Activated CD4-positive, alpha-beta T cell treated with anti-CD3 and anti-CD28 coated beads, Interleukin-2, amount 50 U/mL, for 1 hour (primary cell): ENCODE results near the gene RGS17.
"Not testable (repeated sequence)": the region's sequence is repeated elsewhere in the genome, so short reads cannot be mapped to it uniquely, and the experiment has no call there.

Experiments
- DNase-seq: peaks from one replicate; pipeline ENCODE4 v3.0.0-alpha.2; 2020

Gene RGS17

GRCh38 chr6:153123801-153124200 lies 7.3 kb downstream of the RGS17 start:
- no peak for DNase-seq

DNA sequence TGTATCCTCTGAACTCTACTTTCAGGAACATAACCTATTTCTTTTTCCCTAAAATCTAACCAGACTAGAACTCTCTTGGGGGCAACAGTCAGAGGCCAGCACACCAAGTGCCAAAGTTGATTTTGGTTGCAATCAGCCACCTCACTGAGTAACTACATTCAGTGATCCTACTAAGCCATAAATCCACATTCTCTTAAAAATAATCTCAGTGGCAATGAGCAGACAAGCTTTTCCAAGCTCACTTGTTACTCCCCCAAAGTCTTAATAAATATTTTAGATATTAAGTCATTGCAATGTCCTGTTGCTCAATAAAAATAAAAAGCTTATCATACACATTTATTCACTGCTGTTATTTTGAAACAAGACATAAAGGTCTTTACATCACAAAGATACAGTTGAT lies 9.8 kb downstream of the RGS17 start:
- no peak for DNase-seq

- DNase-seq = no peak
Measured at GRCh38 chr6:153117986-153118879, 12.8 kb downstream of the RGS17 start.

DNA sequence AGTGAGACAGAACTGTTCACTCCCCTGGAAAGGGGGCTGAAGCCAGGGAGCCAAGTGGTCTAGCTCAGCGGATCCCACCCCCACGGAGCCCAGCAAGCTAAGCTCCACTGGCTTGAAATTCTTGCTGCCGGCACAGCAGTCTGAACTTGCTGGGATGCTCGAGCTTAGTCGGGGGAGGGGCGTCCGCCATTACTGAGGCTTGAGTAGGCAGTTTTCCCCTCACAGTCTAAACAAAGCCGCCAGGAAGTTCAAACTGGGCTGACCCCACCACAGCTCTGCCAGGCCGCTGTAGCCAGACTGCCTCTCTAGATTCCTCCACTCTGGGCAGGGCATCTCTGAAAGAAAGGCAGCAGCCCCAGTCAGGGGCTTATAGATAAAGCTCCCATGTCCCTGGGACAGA lies 20.0 kb downstream of the RGS17 start:
- DNase-seq = not testable (repeated sequence)

DNA sequence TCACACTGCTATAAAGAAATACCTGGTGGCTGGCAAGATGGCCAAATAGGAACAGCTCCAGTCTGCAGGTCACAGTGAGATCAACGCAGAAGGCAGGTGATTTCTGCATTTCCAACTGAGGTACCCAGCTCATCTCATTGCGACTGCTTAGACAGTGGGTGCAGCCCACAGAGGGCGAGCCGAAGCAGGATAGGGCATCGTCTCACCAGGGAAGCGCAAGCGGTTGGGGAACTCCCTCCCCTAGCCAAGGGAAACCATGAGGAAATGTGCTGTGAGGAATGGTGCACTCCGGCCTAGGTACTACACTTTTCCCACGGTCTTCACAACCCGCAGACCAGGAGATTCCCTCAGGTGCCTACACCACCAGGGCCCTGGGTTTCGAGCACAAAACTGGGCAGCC lies 20.5 kb downstream of the RGS17 start:
- DNase-seq = not testable (repeated sequence)

DNA sequence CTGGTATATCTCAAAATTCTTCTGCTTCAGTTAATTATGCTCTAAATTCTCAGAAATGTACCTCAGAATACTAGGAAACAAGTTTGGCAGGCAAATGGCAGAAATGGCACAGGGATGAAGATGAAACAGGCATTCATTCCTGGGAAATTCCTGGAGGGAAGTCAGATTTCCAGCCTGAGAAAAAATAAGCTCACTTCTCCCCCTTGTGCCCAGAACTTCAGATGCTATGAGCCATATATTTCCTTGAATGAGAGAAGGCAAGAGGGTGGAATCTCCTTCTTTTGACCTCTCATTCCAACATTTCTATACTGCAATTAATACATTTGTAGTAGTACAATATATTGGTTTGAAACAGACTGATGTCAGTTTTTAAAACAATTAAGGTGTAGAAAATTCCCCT lies 22.8 kb downstream of the RGS17 start:
- no peak for DNase-seq

DNA sequence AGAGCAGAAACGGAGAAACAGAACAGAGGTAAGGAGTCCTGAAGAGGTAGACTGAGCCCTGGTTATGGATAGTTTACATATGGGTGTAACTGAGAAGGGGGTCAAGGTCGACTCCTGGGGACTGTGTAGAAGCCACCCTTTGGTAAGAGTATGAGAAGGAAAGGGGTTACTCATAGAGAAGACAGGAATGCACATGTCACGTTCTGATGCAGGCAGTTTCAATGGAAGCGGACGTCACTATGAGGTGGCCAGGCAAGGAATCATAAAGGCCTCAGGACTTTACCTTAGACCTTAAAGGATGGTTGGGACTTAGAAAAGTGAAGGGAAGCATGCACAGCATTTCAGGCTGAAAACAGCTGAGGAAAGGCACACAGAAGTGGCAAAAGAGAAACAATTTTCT lies 25.1 kb downstream of the RGS17 start:
- no peak for DNase-seq

DNA sequence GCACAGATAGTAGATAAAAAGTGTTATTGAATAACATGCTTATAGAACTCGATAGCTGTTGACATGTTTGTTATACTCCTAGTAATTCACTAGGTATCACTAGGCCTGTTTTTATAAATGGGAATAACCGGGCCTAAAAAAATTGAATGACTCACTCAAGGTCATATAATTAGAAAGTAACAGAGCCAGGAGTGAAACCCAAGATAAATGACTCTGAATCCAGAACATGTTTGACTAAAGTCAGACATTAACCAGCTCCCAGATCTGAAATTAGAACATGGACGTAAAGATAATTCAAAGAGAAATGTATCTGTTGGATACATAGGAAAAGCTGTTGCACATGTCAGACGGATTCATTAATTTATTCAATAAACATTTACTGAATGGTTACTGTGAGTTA lies 26.9 kb downstream of the RGS17 start:
- DNase-seq = no peak

DNA sequence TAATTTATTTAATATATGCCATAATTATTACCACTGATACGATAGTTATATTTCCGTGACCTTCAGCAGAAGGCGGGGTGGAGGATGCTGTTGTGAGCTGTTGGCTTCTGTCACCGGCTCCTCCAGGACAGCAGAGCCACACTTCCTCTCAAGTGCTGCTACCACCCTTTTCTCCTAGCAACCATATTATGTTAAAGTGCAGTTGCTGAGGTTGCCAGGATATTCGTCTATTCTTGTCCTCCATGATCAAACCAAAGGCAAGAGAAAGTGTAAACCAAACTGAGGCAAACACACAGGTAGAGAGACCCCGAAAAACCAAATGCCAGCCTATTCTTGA lies 27.8 kb downstream of the RGS17 start:
- DNase-seq = no peak

DNA sequence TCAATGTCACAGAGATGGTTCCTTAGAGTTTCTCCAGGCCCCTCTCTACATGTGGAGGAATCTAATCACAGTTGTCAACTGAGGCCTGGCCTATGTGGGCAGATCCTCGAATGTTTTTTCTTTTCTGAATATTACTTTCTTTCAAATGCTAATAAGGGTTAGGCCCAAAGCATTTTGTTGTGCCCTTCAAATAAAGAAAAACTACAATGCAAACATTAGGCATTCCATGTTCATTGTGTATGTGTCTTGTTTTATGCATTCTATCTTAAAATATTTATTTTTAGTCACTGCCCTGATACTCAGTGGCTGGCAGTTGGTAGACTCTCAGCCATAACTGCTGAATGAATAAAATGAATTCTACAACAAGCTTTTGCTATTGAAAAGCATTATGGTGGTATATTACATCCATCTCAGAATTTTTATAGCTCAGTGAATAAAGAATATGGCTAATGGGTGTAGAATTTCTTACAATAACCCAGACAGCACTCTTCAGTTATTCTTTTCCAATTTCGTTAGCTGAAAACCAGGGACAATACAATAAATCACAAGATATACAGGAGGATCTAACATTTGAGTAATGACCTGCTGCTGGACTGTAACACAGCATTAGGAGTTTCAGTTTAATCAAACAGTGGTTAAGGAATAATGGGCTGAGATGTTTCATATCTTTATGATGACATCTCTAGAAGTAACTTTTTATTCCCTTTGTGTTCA lies 28.3 kb downstream of the RGS17 start:
- DNase-seq = no peak

DNA sequence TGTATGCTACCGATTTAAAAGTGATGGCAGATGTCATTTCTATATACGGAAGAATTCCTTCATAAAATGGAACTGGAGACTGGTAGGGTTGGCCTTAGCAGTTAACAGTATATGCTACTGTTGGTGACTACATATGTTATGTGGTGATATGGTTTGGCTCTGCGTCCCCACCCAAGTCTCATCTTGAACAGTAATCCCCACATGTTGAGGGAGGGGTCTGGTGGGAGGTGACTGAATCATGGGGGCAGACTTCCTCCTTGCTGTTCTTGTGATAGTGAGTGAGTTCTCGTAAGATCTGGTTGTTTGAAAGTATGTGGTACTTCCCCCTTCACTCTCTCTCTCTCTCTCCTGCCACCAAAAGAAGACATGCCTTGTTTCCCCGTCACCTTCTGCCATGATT lies 29.6 kb downstream of the RGS17 start:
- DNase-seq = no peak

GRCh38 chr6:153099636-153100035 lies 31.4 kb downstream of the RGS17 start:
- DNase-seq = no peak

DNA sequence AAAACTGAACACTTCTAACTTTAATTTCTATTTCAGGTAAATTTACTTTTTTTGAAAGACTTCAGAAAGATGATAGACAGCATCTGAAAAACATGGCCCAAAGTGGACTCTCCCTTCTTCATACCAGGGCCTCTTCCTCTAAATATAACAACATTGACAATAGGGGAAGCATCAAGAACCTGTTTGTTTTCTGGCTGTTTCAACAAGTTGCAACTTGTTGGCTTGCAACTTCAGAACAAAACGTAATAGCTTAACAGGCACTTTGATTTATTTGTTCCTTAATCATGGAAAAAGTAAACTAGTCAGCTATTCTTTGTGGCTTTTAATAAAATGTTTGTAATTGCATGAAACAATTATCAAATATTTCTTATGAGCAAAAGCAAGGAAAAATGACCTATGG lies 34.3 kb downstream of the RGS17 start:
- no peak for DNase-seq

DNA sequence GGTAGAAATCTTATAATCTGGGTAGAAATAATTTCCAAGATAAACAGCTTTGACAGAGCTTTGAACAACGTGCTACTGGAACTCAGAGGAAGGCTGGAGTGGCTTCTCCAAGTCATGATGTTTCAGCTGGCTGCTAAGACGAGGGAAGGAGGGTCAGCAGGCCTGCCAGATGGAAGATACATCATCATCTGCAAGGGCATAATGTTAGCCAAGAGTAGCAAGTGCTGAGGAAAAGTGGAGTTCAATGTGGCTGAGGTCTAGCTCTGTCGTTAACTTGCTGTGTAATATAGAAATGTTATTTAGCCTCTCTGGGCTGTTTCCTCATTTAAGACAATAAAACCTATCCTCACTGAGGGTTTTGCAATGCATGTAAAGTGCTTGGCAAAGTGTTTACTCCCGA lies 35.1 kb downstream of the RGS17 start:
- DNase-seq = no peak

- DNase-seq = no peak
Measured at GRCh38 chr6:153092082-153093013, 38.7 kb downstream of the RGS17 start.

DNA sequence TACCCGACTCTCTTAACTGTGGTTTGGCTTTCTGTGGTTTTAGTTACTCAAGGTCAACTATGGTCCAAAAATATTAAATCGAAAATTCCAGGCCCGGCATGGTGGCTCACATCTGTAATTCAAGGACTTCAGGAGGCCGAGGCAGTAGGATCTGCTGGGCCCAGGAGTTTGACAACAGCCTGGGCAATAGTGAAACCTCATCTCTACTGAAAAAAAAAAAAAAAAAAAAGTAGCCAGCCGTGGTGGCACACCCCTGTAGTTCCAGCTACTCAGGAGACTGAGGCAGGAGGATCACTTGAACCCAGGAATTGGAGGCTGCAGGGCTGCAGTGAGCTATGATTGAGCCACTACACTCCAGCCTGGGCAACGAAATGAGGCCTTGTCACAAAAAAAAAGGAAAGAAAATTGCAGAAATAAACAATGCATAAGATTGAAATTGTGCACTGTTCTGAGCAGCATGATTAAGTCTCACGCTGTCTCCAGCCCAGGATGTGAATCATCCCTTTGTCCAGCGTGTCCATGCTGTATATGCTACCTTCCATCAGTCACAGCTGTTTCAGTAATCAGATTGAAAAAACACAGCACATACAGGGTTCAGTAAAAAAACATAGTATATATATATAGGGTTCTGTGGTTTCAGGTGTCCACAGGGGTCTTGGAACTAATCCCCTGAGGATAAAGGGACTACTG lies 40.7 kb downstream of the RGS17 start:
- DNase-seq = no peak

DNA sequence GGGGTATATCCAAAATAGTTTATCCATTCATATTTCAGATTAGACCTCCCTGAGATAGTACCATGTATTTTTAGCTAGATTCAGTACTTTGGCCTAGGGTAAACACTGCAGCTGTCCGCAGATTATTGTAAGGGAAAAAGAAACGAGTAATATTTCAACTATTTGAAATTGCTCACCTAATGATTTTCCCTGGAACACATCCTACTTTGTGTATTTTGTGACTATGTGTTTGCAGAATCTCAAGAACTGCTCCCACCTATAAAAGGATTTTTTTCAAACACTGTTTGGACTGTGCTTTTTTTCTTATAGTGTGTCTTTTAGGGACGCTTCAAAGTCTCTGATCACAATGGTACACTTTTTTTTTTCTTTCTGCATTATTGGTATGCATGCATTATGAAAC lies 42.3 kb downstream of the RGS17 start:
- no peak for DNase-seq

- no peak for DNase-seq
Measured at GRCh38 chr6:153087436-153087835, 43.6 kb downstream of the RGS17 start.

DNA sequence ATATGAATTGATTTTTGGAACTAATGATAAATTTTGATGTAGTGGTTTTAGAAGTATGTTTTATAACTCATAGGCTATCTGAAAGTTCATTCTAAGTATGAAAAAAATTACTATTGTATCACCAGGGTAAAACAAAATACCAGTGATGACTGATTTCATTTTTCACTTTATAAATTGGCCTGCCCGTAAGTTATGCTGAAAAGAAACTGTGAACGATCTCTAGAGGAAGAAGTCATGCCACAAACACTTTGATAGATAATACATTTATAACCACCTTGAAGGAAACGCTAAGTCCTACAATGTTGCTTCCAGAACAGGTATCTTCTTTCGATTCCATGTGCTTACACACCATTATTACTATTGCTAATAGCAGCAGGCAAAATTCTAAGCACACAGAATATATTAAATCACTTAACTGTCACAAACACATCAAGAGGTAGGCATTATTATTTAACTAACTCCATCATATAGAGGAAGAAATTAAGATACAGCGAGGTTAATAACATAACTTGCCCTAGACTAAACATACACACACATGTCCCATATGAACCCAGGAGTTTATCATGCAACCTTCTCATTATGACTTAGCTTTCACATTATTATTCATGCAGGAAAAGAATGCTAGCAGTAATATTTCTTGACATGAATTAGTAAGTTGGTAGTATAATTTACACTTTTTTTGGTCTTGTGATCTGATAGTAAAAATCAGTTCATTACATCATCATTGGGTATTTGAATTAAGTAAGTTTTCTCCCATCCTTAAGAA lies 44.7 kb downstream of the RGS17 start:
- no peak for DNase-seq

- DNase-seq = no peak
Measured at GRCh38 chr6:153085239-153085638, 45.8 kb downstream of the RGS17 start.

DNA sequence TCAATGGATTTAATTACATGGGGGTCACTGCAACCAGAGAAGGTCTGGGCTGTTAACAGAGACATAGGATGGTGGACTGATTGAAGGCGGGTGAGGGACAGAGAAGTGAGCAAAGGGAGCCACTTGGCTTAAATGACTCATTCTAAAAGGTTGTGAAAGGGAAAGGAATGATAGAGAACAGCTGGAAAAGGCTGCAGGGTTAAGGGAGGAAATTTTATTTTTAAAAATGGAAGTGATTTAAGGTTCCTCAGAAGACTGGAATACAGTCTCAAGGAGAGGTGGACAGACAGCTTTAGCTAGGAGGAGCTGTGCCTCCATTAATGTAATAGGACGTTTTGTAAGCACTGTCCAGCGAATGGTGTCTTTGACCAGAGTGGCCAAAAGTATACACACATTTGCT lies 46.7 kb downstream of the RGS17 start:
- DNase-seq = no peak

DNA sequence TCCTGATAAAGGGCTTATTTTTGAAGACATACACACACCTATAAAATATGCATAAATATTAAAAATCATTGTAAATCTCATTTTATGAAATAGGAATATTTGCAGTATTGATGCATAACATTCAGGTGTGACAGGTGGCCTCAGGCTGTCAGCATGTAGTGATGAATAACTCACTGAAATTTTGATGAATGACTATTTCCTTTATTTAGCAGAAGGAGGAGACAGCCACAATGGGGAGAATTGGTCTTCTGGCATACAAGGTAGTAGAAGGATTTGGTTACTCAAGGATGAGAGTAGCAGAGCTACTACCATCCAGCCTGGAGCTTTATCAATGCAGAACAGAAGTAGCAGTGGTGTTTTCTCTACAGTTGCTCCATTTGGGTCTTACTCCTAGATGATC lies 47.2 kb downstream of the RGS17 start:
- DNase-seq = no peak
